Heart left ventricle (tissue), 13 donors: ENCODE data around the gene ATXN1.

Source experiments
- POLR2A ChIP-seq, 2 donors: fragments of 450-650 bp; IDR thresholded peaks; one replicate each; pipeline ENCODE4 v1.6.1; 2017; ENCODE audit warnings: antibody characterized with exemption in 2 of 2, mild to moderate bottlenecking in 2 of 2, moderate library complexity in 2 of 2
- TF ChIP-seq, protein P1 (sequence below), 12 donors: fragments of 200-600 bp; sonication (generic) in 4 of 12; IDR thresholded peaks; one replicate each; pipeline versions ENCODE4 v1.5.0 to v1.8.0; 2018 to 2022; ENCODE audit warnings: antibody characterized with exemption in 12 of 12, mild to moderate bottlenecking in 5 of 12
- donor health status: ischemic (EF 13 %, LVEDD 7.1; RV severe dilation, severe dysfunction).
- donor health status: DM: no; HTN: yes; CAD: no.
- donor health status: DM: no; HTN: no; CAD: no.
- donor health status: ischemic (EF 25% LVEDD 6.9; RV normal size, moderate dysfunction).
- donor health status: ischemic (EF 25% LVEDD 5.7; RV mildly dilated, moderate dysfunction).
- donor health status: ischemic (EF 35%, LVEDD 5.7; RV mildly dilated, moderate dysfunction).
- donor health status: nonischemic (EF 11% LVEDD 7.7; RV severe dilation, severe dysfunction).
- donor health status: DM: yes; HTN: yes; CAD: no.
- donor health status: PGD.
- donor health status: ischemic (EF 29% LVEDD 5.4; RV normal size, mild dysfunction).
- donor health status: nonischemic (EF 23%, LVEDD 6.1; RV moderate dilation, normal function).

- TF ChIP-seq, protein P1, sequence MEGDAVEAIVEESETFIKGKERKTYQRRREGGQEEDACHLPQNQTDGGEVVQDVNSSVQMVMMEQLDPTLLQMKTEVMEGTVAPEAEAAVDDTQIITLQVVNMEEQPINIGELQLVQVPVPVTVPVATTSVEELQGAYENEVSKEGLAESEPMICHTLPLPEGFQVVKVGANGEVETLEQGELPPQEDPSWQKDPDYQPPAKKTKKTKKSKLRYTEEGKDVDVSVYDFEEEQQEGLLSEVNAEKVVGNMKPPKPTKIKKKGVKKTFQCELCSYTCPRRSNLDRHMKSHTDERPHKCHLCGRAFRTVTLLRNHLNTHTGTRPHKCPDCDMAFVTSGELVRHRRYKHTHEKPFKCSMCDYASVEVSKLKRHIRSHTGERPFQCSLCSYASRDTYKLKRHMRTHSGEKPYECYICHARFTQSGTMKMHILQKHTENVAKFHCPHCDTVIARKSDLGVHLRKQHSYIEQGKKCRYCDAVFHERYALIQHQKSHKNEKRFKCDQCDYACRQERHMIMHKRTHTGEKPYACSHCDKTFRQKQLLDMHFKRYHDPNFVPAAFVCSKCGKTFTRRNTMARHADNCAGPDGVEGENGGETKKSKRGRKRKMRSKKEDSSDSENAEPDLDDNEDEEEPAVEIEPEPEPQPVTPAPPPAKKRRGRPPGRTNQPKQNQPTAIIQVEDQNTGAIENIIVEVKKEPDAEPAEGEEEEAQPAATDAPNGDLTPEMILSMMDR (IDR thresholded peaks at IDR 0.05), result no peak
- no peak for TF ChIP-seq POLR2A (IDR thresholded peaks at IDR 0.05)
Measured at GRCh38 chr6:16436550-16436949, 324.7 kb downstream of the ATXN1 start.
